Mammary epithelial cell (primary cell): ENCODE data around the gene DIPK2A.
A peak's percentile ranks its signal among the peaks of the same experiment; 100 is the strongest.

Source experiments
- EZH2 ChIP-seq: IDR thresholded peaks from 2 replicates; pipeline ENCODE4 v1.6.1; 2012; ENCODE audit warnings: low read length, inconsistent platforms, borderline replicate concordance
- TF ChIP-seq, protein P1 (sequence below), 2 donors: IDR thresholded peaks in 1 of 2; conservative IDR thresholded peaks in 1 of 2; 2 replicates each; pipeline ENCODE4 v1.5.1; 2011 to 2012; ENCODE audit warnings: inconsistent platforms in 2 of 2, low read length in 2 of 2, mild to moderate bottlenecking in 2 of 2, control low read depth in 1 of 2, low read depth in 1 of 2; ENCODE audit not compliant: insufficient read depth in 1 of 2; ENCODE audit errors: extremely low read depth in 1 of 2

DNA sequence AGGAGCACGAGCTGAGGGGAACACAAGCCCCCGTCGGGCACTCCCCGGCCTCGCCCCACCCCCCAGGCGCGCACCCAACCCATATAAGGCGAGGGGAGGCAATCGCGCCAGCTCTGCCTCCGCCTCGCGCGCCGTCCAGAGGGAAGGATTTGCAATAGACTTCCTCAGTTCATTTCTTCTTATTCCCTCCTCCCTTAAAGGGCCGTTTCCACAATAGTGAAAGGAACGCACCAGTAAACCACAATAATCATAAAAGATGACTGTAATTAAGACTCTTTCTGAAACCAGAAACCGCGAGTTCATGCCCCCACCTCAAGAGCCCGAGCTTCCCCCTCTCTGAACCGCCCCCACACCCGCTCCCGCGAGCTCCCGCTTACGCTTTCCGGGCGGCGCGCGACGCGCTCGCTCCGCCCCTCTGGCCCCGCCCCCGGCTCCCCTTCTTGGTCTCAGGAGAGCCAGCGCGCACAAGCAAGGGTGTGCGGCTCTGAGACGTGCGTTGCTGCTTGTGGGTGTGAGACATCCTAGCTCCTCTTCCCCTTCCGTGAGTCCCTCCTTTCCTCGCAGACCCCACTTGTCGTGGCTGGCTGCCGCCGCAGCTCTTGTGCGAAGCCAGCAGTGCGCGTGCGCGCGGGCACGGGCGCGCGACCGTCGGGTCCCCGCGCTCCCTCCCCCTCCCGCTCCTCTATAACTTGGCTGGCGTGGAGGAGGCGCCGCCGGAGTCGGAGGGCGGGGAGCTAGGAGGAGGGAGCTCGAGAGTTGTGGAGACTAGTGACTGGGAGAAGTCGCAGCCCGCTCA is at the start of gene DIPK2A:
- TF ChIP-seq, protein P1, sequence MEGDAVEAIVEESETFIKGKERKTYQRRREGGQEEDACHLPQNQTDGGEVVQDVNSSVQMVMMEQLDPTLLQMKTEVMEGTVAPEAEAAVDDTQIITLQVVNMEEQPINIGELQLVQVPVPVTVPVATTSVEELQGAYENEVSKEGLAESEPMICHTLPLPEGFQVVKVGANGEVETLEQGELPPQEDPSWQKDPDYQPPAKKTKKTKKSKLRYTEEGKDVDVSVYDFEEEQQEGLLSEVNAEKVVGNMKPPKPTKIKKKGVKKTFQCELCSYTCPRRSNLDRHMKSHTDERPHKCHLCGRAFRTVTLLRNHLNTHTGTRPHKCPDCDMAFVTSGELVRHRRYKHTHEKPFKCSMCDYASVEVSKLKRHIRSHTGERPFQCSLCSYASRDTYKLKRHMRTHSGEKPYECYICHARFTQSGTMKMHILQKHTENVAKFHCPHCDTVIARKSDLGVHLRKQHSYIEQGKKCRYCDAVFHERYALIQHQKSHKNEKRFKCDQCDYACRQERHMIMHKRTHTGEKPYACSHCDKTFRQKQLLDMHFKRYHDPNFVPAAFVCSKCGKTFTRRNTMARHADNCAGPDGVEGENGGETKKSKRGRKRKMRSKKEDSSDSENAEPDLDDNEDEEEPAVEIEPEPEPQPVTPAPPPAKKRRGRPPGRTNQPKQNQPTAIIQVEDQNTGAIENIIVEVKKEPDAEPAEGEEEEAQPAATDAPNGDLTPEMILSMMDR (conservative IDR thresholded peaks at IDR 0.05 in 1 of 2, IDR thresholded peaks at IDR 0.05 in 1 of 2; ENCODE audit: extremely low read depth in 1 of 2, insufficient read depth in 1 of 2, low read depth in 1 of 2, low read length in 2 of 2), result peak in 1 of 2 donors; percentile 19
- no peak for TF ChIP-seq EZH2
